Measurements from ENCODE around the gene PLPPR5.

DNA sequence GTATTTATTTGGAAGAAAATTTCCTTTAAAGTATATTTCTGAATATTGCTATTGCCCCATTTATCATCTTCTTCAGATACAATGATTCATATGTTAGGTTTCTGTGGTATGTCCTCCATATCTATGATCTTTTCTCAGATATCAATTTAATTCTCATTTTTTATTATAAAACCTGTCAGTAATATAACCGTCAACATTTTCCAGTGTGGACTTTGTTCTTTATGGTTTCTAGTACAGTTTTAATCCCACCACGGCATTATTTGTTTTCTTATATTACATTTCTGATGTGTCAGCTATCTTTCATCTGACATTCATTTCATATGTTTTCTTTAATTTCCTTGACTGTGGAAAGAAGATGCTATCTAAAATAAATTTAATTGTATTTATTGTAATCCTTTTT is 97.9 kb downstream of the PLPPR5 start:
- TF ChIP-seq ZNF274 (IDR thresholded peaks at IDR 0.05; ENCODE audit: low read depth, low read length) (no peak), EZH2 (IDR thresholded peaks at IDR 0.05) (no peak), RAD21 (IDR thresholded peaks at IDR 0.05; ENCODE audit: low read depth) (no peak), CTCF (IDR thresholded peaks at IDR 0.05 in 2 of 3, conservative IDR thresholded peaks at IDR 0.05 in 1 of 3; ENCODE audit: borderline replicate concordance in 1 of 3, insufficient read depth in 1 of 3, low read depth in 2 of 3, low read length in 2 of 3) (no peak), JUND (IDR thresholded peaks at IDR 0.05) (no peak)
